ENCODE results near the gene ANKZF1.

DNA sequence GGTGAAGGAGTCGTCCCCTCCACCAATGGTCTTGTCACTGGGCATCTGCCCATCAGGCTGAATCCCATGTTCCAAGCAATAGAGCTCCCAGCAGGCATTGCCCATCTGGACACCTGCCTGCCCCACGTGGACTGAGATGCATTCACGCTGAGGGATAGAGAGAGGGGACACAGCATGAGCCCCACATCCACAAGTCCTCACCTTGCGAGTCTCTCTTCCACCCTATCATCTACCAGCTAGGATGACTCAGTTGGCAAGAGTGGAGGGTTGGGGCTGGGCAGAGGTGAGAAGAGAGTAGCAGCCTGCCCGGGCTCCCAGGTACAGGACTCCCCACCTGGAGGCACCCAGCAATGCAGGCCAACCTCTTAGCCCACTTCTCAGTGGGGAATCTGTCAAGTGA, 22.5 kb downstream of the ANKZF1 start:
- no peak for TF ChIP-seq TAF1 (IDR thresholded peaks at IDR 0.05; ENCODE audit: borderline replicate concordance, low read depth, low read length)
- no peak; the same call in 1 of the 2 replicates for TF ChIP-seq POLR2A (IDR thresholded peaks at IDR 0.05; ENCODE audit: low read depth, low read length)
- no peak for TF ChIP-seq POLR2AphosphoS5 (IDR thresholded peaks at IDR 0.05; ENCODE audit: low read depth, low read length)

Data from GM12892 (cell line).